HG02870 (cell line): ENCODE measurements around the gene EFHD2.
"Not testable (repeated sequence)": the region's sequence is repeated elsewhere in the genome, so short reads cannot be mapped to it uniquely, and the experiment has no call there.

Experiments
- ATAC-seq: cut with Tn5 transposase; IDR thresholded peaks from one replicate; pipeline ENCODE4 v1.9.1; 2021; ENCODE audit warnings: mild to moderate bottlenecking, moderate library complexity; ENCODE audit not compliant: unreplicated experiment

The EFHD2 gene

GRCh38 chr1:15409388-15410222 lies at the start of gene EFHD2:
Gene EFHD2, plus strand, starts transcription at chr1:15409888. Its CDS starts 84 bp downstream, at chr1:15409972.
- ATAC-seq: peak; percentile 75

GRCh38 chr1:15360700-15361099 lies 49.0 kb upstream of the EFHD2 start:
- no peak for ATAC-seq

GRCh38 chr1:15362096-15362736 lies 47.5 kb upstream of the EFHD2 start:
- ATAC-seq: no peak

- no peak for ATAC-seq
Observed at GRCh38 chr1:15362737-15363128, 47.0 kb upstream of the EFHD2 start.

- no peak for ATAC-seq
Observed at GRCh38 chr1:15364740-15365139, 44.9 kb upstream of the EFHD2 start.

- ATAC-seq: no peak
Observed at GRCh38 chr1:15368888-15369287, 40.8 kb upstream of the EFHD2 start.

- no peak for ATAC-seq
Observed at GRCh38 chr1:15370268-15370667, 39.4 kb upstream of the EFHD2 start.

- ATAC-seq: no peak
Observed at GRCh38 chr1:15370781-15371520, 38.7 kb upstream of the EFHD2 start.

- no peak for ATAC-seq
Observed at GRCh38 chr1:15371610-15372545, 37.8 kb upstream of the EFHD2 start.

GRCh38 chr1:15378729-15379128 lies 31.0 kb upstream of the EFHD2 start:
- no peak for ATAC-seq

- not testable (repeated sequence) for ATAC-seq
Observed at GRCh38 chr1:15379151-15379550, 30.5 kb upstream of the EFHD2 start.

- no peak for ATAC-seq
Observed at GRCh38 chr1:15380601-15381508, 28.8 kb upstream of the EFHD2 start.

- no peak for ATAC-seq
Observed at GRCh38 chr1:15381805-15382204, 27.9 kb upstream of the EFHD2 start.

GRCh38 chr1:15382601-15383518 lies 26.8 kb upstream of the EFHD2 start:
- ATAC-seq: no peak

- ATAC-seq: no peak
Observed at GRCh38 chr1:15383810-15384209, 25.9 kb upstream of the EFHD2 start.

GRCh38 chr1:15384301-15384901 lies 25.3 kb upstream of the EFHD2 start:
- peak; percentile 58 for ATAC-seq

- ATAC-seq: no peak
Observed at GRCh38 chr1:15385420-15385819, 24.3 kb upstream of the EFHD2 start.

GRCh38 chr1:15386164-15386749 lies 23.4 kb upstream of the EFHD2 start:
- no peak for ATAC-seq
